ENCODE results near the gene CDC27.

- TF ChIP-seq POLR2A (IDR thresholded peaks at IDR 0.05; ENCODE audit: low read depth, low read length) (no peak), POLR2AphosphoS5 (IDR thresholded peaks at IDR 0.05; ENCODE audit: low read depth, low read length) (no peak)
Measured at GRCh38 chr17:47225436-47225858, 36.4 kb upstream of the CDC27 start.

All from GM12892 (cell line).